Activated B cell treated with CpG ODN at 0.5 μM for 24 hours (primary cell): Measurements from ENCODE around the gene TTC21A. TPM values are rescaled to one million over a fixed set of nuclear protein-coding genes. Genes with fewer than 3 reads are reported as not detected.
"Not testable (repeated sequence)": the region's sequence is repeated elsewhere in the genome, so short reads cannot be mapped to it uniquely, and the experiment has no call there.

Experiments used
- ATAC-seq: fragments of 200-7000 bp; cut with Tn5 transposase; one replicate; pipeline ENCODE4 v1.10.0; 2021; ENCODE audit warnings: low read depth, mild to moderate bottlenecking, moderate library complexity
- CTCF ChIA-PET: fragments of 350-600 bp; sonication (Branson Sonifier 250); formaldehyde crosslinking; loops from one replicate; lab custom pipeline; 2021; ENCODE audit warnings: antibody characterized with exemption; lab: Charles Lee
- POLR2A ChIA-PET: fragments of 350-600 bp; sonication (Branson Sonifier 250); formaldehyde crosslinking; loops from one replicate; lab custom pipeline; 2021; ENCODE audit warnings: antibody characterized with exemption; lab: Charles Lee
- DNase-seq: peaks from one replicate; pipeline ENCODE4 v3.0.0; 2022
- H3K27ac Mint-ChIP-seq: one replicate; pipeline ENCODE4 v1.8.0; 2020; ENCODE audit warnings: mixed read lengths
- H3K27me3 Mint-ChIP-seq: one replicate; pipeline ENCODE4 v1.8.0; 2021; ENCODE audit warnings: mixed read lengths
- H3K36me3 Mint-ChIP-seq: one replicate; pipeline ENCODE4 v1.8.0; 2021; ENCODE audit warnings: low read depth, mixed read lengths
- H3K4me1 Mint-ChIP-seq: one replicate; pipeline ENCODE4 v1.8.0; 2021; ENCODE audit warnings: mixed read lengths
- H3K4me3 Mint-ChIP-seq: one replicate; pipeline ENCODE4 v1.8.0; 2020; ENCODE audit warnings: mild to moderate bottlenecking, mixed read lengths
- H3K9me3 Mint-ChIP-seq: one replicate; pipeline ENCODE4 v1.8.0; 2020; ENCODE audit warnings: mixed read lengths
- CTCF ChIP-seq: fragments of 200-600 bp; IDR thresholded peaks from one replicate; pipeline ENCODE4 v1.8.0; 2022; ENCODE audit warnings: antibody characterized with exemption, mild to moderate bottlenecking
- intact Hi-C: fragments of 100-400 bp; cut with micrococcal nuclease; formaldehyde crosslinking; loops from one replicate; pipeline ENCODE4 v1.15.1; 2024
- total RNA-seq: library from RNA; stranded (reverse); gene quantifications from 2 replicates; pipeline ENCODE4 v1.2.3, GENCODE V29; 2022

Gene TTC21A
- total RNA-seq = 11.4 and 15.9 TPM in 2 replicates

- no peaks in the 10 kb centered on the region for H3K27me3 Mint-ChIP-seq
- peak within 1 kb of the TSS; percentile 91 for H3K27ac Mint-ChIP-seq
- CTCF ChIA-PET = interaction anchor here (0.8 to 1.8 kb wide), 4 partner anchors 41 to 185 kb away, joined by 3 to 6 read pairs (median 4); no protein-coding TSS in a partner anchor
- H3K4me1 Mint-ChIP-seq = peaks cover 62% of the 10 kb centered on the region
- peak within 1 kb of the TSS; percentile 98 for H3K4me3 Mint-ChIP-seq
- ATAC-seq (peak; percentile 50), DNase-seq (peak; percentile 64)
- TF ChIP-seq CTCF = no peak
- H3K36me3 Mint-ChIP-seq = peaks cover 31% of the 10 kb centered on the region
- intact Hi-C loops = loop anchor here (1.0 to 2.0 kb wide), 6 partner anchors 14 to 299 kb away; partner anchors contain the start of gene RPSA
- H3K9me3 Mint-ChIP-seq = no peaks in the 10 kb centered on the region
- POLR2A ChIA-PET = interaction anchor here (0.8 to 2.5 kb wide), 8 partner anchors 17 to 299 kb away, joined by 3 to 10 read pairs (median 6); partner anchors contain the start of gene RPSA
Measured at GRCh38 chr3:39107388-39108199, at the start of gene TTC21A, which contains the start of gene GORASP1. TTC21A (plus strand) TSS chr3:39107680; CDS start chr3:39107838, 158 bp downstream. GORASP1 (minus strand) TSS chr3:39107627; CDS start chr3:39107541, 86 bp downstream.

GRCh38 chr3:39061228-39061627, 46.3 kb upstream of the TTC21A start:
- Mint-ChIP-seq H3K36me3 (peaks cover 31% of the 10 kb centered on the region), H3K4me1 (peaks cover 31% of the 10 kb centered on the region)
- H3K27ac Mint-ChIP-seq, H3K9me3 Mint-ChIP-seq, POLR2A ChIA-PET, CTCF ChIA-PET, DNase-seq, H3K27me3 Mint-ChIP-seq, H3K4me3 Mint-ChIP-seq, intact Hi-C loops, ATAC-seq: not testable (repeated sequence)

GRCh38 chr3:39062180-39062579, 45.3 kb upstream of the TTC21A start:
- Mint-ChIP-seq H3K4me1 (peaks cover 23% of the 10 kb centered on the region), H3K9me3 (no peaks in the 10 kb centered on the region), H3K4me3 (no peak overlapping the region), H3K27ac (no peak overlapping the region), H3K36me3 (peaks cover 40% of the 10 kb centered on the region), H3K27me3 (no peaks in the 10 kb centered on the region)
- no peak for TF ChIP-seq CTCF
- intact Hi-C loops = no loop called here
- ATAC-seq = no peak
- POLR2A ChIA-PET = no interaction called here
- CTCF ChIA-PET = no interaction called here
- DNase-seq = no peak

GRCh38 chr3:39063143-39063542, 44.3 kb upstream of the TTC21A start:
- ATAC-seq = no peak
- no peak overlapping the region for H3K4me3 Mint-ChIP-seq
- no peaks in the 10 kb centered on the region for H3K27me3 Mint-ChIP-seq
- peaks cover 47% of the 10 kb centered on the region for H3K36me3 Mint-ChIP-seq
- intact Hi-C loops = no loop called here
- DNase-seq = no peak
- TF ChIP-seq CTCF = no peak
- no peak overlapping the region for H3K27ac Mint-ChIP-seq
- H3K4me1 Mint-ChIP-seq = peaks cover 23% of the 10 kb centered on the region
- ChIA-PET CTCF (no interaction called here), POLR2A (no interaction called here)
- H3K9me3 Mint-ChIP-seq = no peaks in the 10 kb centered on the region

GRCh38 chr3:39064646-39065045, 42.8 kb upstream of the TTC21A start:
- no peak for TF ChIP-seq CTCF
- intact Hi-C loops = loop anchor here (1.0 kb wide), 2 partner anchors 12 to 34 kb away; partner anchors contain the start of gene WDR48
- H3K27ac Mint-ChIP-seq = peak overlapping the region; percentile 69
- H3K9me3 Mint-ChIP-seq = no peaks in the 10 kb centered on the region
- ChIA-PET POLR2A (interaction anchor here (1.0 kb wide), 1 partner anchor 59 kb away, joined by 3 read pairs; no protein-coding TSS in a partner anchor), CTCF (interaction anchor here (0.9 to 1.5 kb wide), 6 partner anchors 8 to 543 kb away, joined by 3 to 6 read pairs (median 4); no protein-coding TSS in a partner anchor)
- peaks cover 48% of the 10 kb centered on the region for H3K36me3 Mint-ChIP-seq
- no peak for ATAC-seq
- no peaks in the 10 kb centered on the region for H3K27me3 Mint-ChIP-seq
- H3K4me1 Mint-ChIP-seq = peaks cover 19% of the 10 kb centered on the region
- DNase-seq = no peak
- H3K4me3 Mint-ChIP-seq = no peak overlapping the region
